ENCODE measurements around the gene UCN. TPM values are rescaled to one million over a fixed set of nuclear protein-coding genes. Genes with fewer than 3 reads are reported as not detected.

Gene UCN
- total and polyA plus RNA-seq, 2 donors (not counting 1 experiment from before 2014, with no cell fraction given), result 3.6 to 4.5 TPM

GRCh38 chr2:27307545-27308358, 493 bp downstream of the UCN start:
- Mint-ChIP-seq H3K27ac (no peak overlapping the region), H3K4me1 (peaks cover 10% of the 10 kb centered on the region), H3K9me3 (ENCODE audit: insufficient read depth) (no peaks in the 10 kb centered on the region), H3K27me3 (peaks cover 21% of the 10 kb centered on the region), H3K4me3 (no peak overlapping the region)
- DNase-seq, result no peak
- no peak for ATAC-seq (ENCODE audit: low read depth)
- POLR2A ChIA-PET, result no interaction called here
- no peak overlapping the region for H3K9ac ChIP-seq (ENCODE audit: low read length)
- peaks cover 0 to 29% (median 9%) of the 10 kb centered on the region in 4 experiments for H3K27me3 ChIP-seq (replicated peaks in 1 of 4; ENCODE audit: control extremely low read depth in 1 of 4, control insufficient read depth in 3 of 4, insufficient read depth in 4 of 4, low read length in 3 of 4)
- H3K36me3 ChIP-seq (replicated peaks in 1 of 2; ENCODE audit: control extremely low read depth in 1 of 2, control insufficient read depth in 1 of 2, extremely low read depth in 1 of 2, insufficient read depth in 2 of 2, low read length in 1 of 2), result peaks cover 4 to 9% of the 10 kb centered on the region in 2 experiments
- no peak overlapping the region for H2AFZ ChIP-seq (ENCODE audit: insufficient read depth, low read depth, low read length, poor library complexity, severe bottlenecking)
- WGBS (ENCODE audit: insufficient coverage), result 47% methylated on average over 75 of the region's 75 CpGs
- no peaks in the 10 kb centered on the region for H4K20me1 ChIP-seq (ENCODE audit: control insufficient read depth, insufficient read depth, low read length, poor library complexity, severe bottlenecking)
- peak overlapping the region; percentile 71 for H3K4me2 ChIP-seq (replicated peaks; ENCODE audit: low read depth, low read length, poor library complexity, severe bottlenecking)
- peaks cover 14 to 21% of the 10 kb centered on the region in 2 donors for H3K4me1 ChIP-seq (ENCODE audit: control insufficient read depth in 2 of 2, insufficient read depth in 2 of 2, low read length in 2 of 2)
- no peak overlapping the region for H3K27ac ChIP-seq (ENCODE audit: low read length in 2 of 2)
- CTCF ChIA-PET, result no interaction called here
- no peak for TF ChIP-seq EZH2 (IDR thresholded peaks at IDR 0.05; ENCODE audit: borderline replicate concordance, insufficient read depth, low read depth, low read length, poor library complexity, severe bottlenecking)
- intact Hi-C loops (cut with micrococcal nuclease), result no loop called here
- peaks cover 0 to 7% (median 0%) of the 10 kb centered on the region in 3 donors for H3K9me3 ChIP-seq (ENCODE audit: control extremely low read depth in 1 of 3, control insufficient read depth in 2 of 3, insufficient read depth in 1 of 3, low read length in 2 of 3)
- H3K79me2 ChIP-seq (ENCODE audit: control insufficient read depth, insufficient read depth, low read length), result no peaks in the 10 kb centered on the region
- no peak overlapping the region for H3K4me3 ChIP-seq (ENCODE audit: control extremely low read depth in 1 of 5, extremely low read depth in 1 of 5, insufficient read depth in 1 of 5, low read depth in 2 of 5, low read length in 4 of 5)

GRCh38 chr2:27307287-27307544, 1.0 kb downstream of the UCN start:
- WGBS (ENCODE audit: insufficient coverage), result 22% methylated on average over 14 of the region's 14 CpGs
- peaks cover 0 to 29% (median 9%) of the 10 kb centered on the region in 4 experiments for H3K27me3 ChIP-seq (replicated peaks in 1 of 4; ENCODE audit: control extremely low read depth in 1 of 4, control insufficient read depth in 3 of 4, insufficient read depth in 4 of 4, low read length in 3 of 4)
- Mint-ChIP-seq H3K4me1 (peaks cover 11% of the 10 kb centered on the region), H3K4me3 (no peak overlapping the region), H3K27me3 (peaks cover 21% of the 10 kb centered on the region), H3K9me3 (ENCODE audit: insufficient read depth) (no peaks in the 10 kb centered on the region), H3K27ac (no peak overlapping the region)
- ATAC-seq (ENCODE audit: low read depth), result no peak
- H3K9ac ChIP-seq (ENCODE audit: low read length), result peak overlapping the region; percentile 28
- ChIA-PET POLR2A (no interaction called here), CTCF (no interaction called here)
- H2AFZ ChIP-seq (ENCODE audit: insufficient read depth, low read depth, low read length, poor library complexity, severe bottlenecking), result no peak overlapping the region
- no peaks in the 10 kb centered on the region for H4K20me1 ChIP-seq (ENCODE audit: control insufficient read depth, insufficient read depth, low read length, poor library complexity, severe bottlenecking)
- H3K4me1 ChIP-seq (ENCODE audit: control insufficient read depth in 2 of 2, insufficient read depth in 2 of 2, low read length in 2 of 2), result peaks cover 14 to 22% of the 10 kb centered on the region in 2 donors
- peaks cover 0 to 7% (median 0%) of the 10 kb centered on the region in 3 donors for H3K9me3 ChIP-seq (ENCODE audit: control extremely low read depth in 1 of 3, control insufficient read depth in 2 of 3, insufficient read depth in 1 of 3, low read length in 2 of 3)
- no peak overlapping the region for H3K4me3 ChIP-seq (ENCODE audit: control extremely low read depth in 1 of 5, extremely low read depth in 1 of 5, insufficient read depth in 1 of 5, low read depth in 2 of 5, low read length in 4 of 5)
- H3K4me2 ChIP-seq (replicated peaks; ENCODE audit: low read depth, low read length, poor library complexity, severe bottlenecking), result peak overlapping the region; percentile 71
- no peaks in the 10 kb centered on the region for H3K79me2 ChIP-seq (ENCODE audit: control insufficient read depth, insufficient read depth, low read length)
- TF ChIP-seq CTCF (IDR thresholded peaks at IDR 0.05) (no peak), EZH2 (IDR thresholded peaks at IDR 0.05; ENCODE audit: borderline replicate concordance, insufficient read depth, low read depth, low read length, poor library complexity, severe bottlenecking) (no peak)
- intact Hi-C loops (cut with micrococcal nuclease), result no loop called here
- H3K36me3 ChIP-seq (replicated peaks in 1 of 2; ENCODE audit: control extremely low read depth in 1 of 2, control insufficient read depth in 1 of 2, extremely low read depth in 1 of 2, insufficient read depth in 2 of 2, low read length in 1 of 2), result peaks cover 4 to 9% of the 10 kb centered on the region in 2 experiments
- H3K27ac ChIP-seq (ENCODE audit: low read length in 2 of 2), result no peak overlapping the region
- DNase-seq, result no peak
